GM18505 (cell line): ENCODE results near the gene TRAPPC10.

Source experiments
- ATAC-seq: cut with Tn5 transposase; IDR thresholded peaks from one replicate; pipeline ENCODE4 v1.9.1; 2021; ENCODE audit not compliant: unreplicated experiment
- POLR2A ChIP-seq: IDR thresholded peaks from 4 replicates; pipeline ENCODE4 v1.6.1; 2011; ENCODE audit warnings: borderline replicate concordance; ENCODE audit not compliant: insufficient read depth, insufficient read length; ENCODE audit errors: extremely low read depth

The TRAPPC10 gene

DNA sequence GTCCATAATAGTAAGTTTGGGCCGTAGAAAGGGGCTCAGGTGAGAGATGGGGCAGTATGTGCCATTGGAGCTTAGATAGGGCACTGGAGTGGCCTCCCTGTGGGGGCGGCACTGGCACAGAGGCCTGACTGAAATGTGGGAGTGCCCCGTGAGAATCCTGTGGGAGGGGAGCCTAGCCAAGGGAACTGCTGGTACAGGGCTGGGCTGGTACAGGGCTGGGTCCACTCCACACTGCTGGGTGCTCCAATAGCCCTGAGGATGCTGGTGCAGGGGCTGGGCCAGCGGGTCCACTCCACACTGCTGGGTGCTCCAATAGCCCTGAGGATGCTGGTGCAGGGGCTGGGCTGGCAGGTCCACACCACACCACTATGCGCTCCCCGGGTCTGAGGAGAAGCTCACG, 50.3 kb downstream of the TRAPPC10 start:
- no peak for ATAC-seq
- TF ChIP-seq POLR2A = no peak

DNA sequence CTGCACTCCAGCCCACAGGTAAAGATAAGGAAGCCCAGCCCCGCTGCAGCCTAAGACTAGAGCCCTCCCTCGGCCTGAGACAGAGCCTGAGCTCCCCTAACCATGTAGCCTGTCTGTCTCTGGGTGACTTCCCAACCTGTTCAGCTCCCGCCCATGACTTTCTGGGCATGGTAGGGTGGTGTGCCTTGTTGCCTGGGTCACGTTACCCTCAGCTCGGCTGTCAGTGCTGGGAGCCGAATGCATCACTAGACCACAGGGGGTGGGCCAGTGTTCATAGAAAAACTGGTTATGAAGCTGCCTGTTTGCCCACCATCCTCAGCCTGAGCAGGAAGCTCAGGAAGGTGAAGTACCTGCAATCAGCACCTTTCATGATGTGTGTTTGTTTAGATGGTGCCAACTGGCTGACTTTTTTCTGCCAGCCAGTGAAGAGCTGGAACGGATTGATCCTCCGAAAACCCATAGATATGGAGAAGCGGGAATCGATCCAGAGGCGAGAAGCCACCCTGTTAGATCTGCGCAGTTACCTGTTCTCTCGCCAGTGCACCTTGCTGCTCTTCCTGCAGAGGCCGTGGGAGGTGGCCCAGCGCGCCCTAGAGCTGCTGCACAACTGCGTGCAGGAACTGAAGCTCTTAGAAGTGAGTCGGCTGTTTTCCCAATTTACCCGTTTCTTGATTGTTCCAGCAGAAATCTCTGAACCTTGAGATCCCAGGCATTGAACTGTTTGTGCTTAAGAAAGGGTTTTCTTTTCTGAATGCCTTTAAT, 51.2 kb downstream of the TRAPPC10 start:
- no peak for ATAC-seq
- TF ChIP-seq POLR2A = no peak

DNA sequence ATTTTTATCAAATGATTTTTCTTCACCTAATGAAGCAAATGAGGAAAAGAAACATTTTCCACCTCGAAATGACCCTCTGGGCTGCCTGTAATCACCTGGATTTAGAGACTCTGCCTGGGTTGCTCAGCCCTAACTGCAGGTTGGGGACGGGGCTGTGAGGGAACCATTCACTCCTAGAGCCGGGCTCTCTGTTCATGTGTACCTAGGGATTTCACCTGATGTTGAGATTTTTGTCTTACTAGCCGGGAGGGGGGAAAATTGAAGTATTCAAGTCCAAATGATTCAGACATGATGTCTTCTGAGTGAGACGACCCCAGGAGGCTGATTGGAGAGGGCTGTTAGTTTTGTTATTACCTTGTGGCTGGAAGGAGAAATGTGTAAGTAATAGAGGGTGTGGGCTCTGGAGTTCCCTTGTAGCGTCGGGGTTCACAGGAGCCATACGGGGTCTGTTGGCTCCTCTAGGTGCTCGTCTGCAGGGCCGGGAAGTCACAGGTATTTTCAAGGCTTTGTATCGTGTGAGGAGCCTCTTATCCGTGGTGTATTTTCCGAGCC, 52.8 kb downstream of the TRAPPC10 start:
- ATAC-seq = no peak
- no peak for TF ChIP-seq POLR2A

DNA sequence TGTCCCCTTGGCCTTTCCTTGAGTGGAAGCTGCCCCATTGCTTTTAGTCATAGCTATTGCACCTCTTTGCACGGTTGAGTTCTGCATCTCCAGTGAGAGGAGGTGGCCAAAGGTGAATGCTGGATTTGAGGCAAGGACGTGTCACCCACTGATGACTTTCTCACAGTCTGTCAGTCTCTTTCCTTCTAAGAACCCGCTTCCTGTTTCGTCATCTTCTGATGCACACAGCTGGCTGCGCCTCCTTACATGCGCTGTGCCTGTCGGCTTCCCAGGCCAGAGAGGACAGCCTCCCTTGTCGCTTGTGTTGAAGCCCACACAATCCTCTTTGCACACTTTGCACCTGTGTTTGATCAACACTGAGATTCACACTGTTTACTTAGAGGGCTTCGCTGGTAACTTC, 53.3 kb downstream of the TRAPPC10 start:
- no peak for ATAC-seq
- TF ChIP-seq POLR2A = no peak

DNA sequence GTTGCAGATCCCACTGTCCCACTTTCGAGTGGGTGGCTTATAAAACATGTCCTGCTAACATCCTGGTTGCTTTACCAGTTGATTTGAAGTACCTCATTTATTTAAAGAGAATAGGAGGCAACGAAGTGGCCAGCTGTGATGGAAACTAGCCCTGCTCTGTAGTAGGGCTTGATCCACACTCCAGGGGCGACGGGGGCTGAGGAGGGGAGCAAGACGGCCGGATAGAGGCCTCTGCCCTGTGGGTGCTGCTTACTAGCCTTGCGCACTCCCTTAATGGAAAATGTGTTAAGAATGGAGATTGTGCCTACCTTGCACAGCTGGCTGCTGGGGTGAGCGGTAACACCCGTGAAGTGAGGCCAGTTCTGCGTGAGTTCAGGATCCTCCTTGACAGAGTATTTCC, 54.0 kb downstream of the TRAPPC10 start:
- TF ChIP-seq POLR2A = no peak
- no peak for ATAC-seq

DNA sequence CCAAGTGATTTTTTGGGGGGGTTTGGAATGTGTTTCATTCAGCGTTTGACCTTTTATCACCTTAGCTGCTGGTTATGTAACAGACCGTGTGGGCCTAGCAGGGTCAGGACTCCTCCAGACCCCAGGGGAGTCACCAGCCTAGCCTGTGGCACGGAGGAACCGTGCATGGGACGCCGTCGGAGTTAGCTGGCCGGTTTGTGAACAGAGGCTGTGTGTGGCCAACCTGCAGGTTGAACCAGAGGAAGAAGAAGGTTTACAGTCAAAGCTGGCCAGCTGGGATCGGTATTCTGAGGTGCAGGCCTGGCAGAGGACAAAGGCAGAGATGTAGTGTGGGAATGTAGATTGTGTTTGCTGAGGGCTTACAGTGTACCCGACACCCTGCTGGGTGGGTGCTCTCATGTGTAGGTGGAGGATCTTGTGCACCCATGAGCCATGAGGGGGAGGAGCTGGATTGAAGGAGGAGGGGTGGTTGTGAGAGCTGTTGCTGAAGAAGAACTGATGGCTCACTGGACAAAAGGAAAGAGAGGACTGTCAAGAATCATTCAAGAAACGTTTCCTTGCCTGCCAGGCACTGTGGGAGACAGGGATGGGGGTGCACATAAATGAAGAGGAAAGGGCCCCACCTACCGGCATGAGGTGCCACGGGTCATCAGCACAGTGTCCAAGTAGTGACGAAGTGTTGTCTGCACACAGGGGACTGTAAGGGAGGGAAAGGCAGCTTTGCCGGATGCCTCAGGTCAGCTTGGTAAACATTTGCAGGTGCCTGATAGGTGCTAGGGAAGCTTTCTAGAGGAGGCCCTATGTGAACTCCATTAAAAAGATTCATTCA, 55.1 kb downstream of the TRAPPC10 start:
- ATAC-seq = no peak
- no peak for TF ChIP-seq POLR2A

DNA sequence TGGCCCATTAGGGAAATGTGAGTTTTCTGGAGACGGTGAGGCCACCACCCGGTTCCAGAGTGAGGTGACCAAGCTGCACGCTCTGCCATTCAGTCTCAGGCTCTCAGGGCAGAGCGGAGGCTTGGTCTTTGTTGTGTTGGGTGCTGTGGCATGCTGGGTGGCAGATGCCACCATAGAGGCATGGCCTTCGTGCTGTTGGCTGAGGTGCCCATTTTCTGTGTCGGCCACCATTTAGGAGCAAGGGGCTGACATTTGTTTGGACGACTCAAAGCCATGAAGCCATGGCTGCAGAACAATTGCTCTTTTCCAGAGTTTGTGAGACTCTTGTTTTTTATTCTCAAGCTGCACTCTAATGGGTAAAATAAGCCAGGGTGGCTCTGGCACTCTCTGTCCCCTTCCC, 58.3 kb downstream of the TRAPPC10 start:
- ATAC-seq = no peak
- TF ChIP-seq POLR2A = no peak

GRCh38 chr21:44071359-44072104, 59.4 kb downstream of the TRAPPC10 start:
- TF ChIP-seq POLR2A = no peak
- no peak for ATAC-seq

DNA sequence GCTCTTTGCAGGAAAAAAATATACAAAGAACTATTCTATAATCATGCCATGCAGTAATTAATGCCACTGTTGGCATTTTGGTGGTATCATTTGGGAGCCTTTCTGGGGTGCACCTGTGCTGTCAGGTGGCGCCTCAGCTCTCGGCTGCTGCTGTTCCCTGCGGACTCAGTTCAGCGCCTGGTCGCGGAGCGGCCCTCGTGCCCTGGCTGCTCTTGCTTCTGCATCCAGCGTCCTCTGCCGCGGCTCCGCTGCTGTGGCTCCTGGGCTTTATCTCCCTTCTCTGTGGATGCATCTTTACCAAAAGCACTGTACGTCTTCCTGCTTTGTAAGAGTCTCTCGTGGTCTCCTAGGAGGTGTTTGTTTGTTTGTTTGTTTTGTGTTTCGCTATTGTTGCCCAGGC, 60.0 kb downstream of the TRAPPC10 start:
- no peak for ATAC-seq
- TF ChIP-seq POLR2A = no peak

- ATAC-seq = no peak
- TF ChIP-seq POLR2A = no peak
Measured at GRCh38 chr21:44074315-44074958, 62.3 kb downstream of the TRAPPC10 start.

GRCh38 chr21:44076316-44076715, 64.2 kb downstream of the TRAPPC10 start:
- ATAC-seq = no peak
- TF ChIP-seq POLR2A = no peak

DNA sequence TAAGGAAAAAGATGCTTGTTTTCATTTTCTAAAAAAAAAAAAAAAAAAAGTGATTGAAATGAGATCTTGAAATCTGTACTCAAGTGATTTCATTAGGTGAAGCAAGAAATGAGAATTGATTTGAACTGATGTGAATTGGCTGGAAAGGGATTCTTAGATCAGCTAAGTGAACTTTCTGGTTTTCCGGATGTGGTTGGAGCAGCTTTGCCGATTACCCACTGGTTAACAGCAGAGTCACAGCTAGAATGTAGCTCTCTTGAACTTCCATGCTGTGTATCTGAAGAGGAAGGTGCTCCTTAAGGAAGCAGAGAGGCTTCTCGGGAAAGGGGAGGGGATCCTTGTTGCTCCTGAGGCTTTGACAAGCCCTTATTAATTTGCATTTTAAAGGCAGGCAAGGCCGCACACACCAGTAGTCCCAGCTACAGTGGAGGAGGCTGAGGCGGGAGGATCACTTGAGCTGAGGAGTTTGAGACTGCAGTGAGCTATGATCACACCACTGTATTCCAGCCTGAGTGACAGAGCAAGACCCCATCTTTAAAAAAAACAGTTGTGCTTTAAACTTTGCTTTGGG, 66.4 kb downstream of the TRAPPC10 start:
- no peak for TF ChIP-seq POLR2A
- no peak for ATAC-seq
